ENCODE data around the gene TENM3. TPM values are rescaled to one million over a fixed set of nuclear protein-coding genes. Genes with fewer than 3 reads are reported as not detected.

The TENM3 gene
- polyA plus RNA-seq, 1 of the 3 experiments (the other 2 are of a cell fraction), result 10.4 TPM

- TF ChIP-seq TAF1 (IDR thresholded peaks at IDR 0.05; ENCODE audit: borderline replicate concordance, low read depth, low read length) (no peak), JUND (IDR thresholded peaks at IDR 0.05) (no peak)
Observed at GRCh38 chr4:182809417-182810102, 566.4 kb downstream of the TENM3 start.

GRCh38 chr4:182810103-182810615, 567.0 kb downstream of the TENM3 start:
- ChIA-PET POLR2A (no interaction called here), CTCF (no interaction called here)
- no peaks in the 10 kb centered on the region for H3F3A ChIP-seq (replicated peaks; ENCODE audit: insufficient read depth)
- H2AFZ ChIP-seq (ENCODE audit: low read depth), result no peak overlapping the region
- H3K9me2 ChIP-seq, result no peaks in the 10 kb centered on the region
- H3K9ac ChIP-seq, result no peak overlapping the region
- H3K27me3 ChIP-seq (ENCODE audit: insufficient read depth), result no peaks in the 10 kb centered on the region
- H4K20me1 ChIP-seq (ENCODE audit: insufficient read depth), result no peaks in the 10 kb centered on the region
- TF ChIP-seq MEF2A (IDR thresholded peaks at IDR 0.05; ENCODE audit: borderline replicate concordance, low read depth) (no peak), SMC3 (IDR thresholded peaks at IDR 0.05; ENCODE audit: low read depth, low read length) (no peak; the same call in 1 of the 2 replicates), FOXJ3 (CRISPR knock-in tag; IDR thresholded peaks at IDR 0.05) (no peak), RCOR1 (IDR thresholded peaks at IDR 0.05; ENCODE audit: low read length) (no peak), CHD2 (IDR thresholded peaks at IDR 0.05; ENCODE audit: low read length, partially characterized antibody) (no peak), MXI1 (IDR thresholded peaks at IDR 0.05; ENCODE audit: low read depth, low read length) (no peak), FOXM1 (IDR thresholded peaks at IDR 0.05; ENCODE audit: low read depth) (no peak), RXRA (IDR thresholded peaks at IDR 0.05; ENCODE audit: borderline replicate concordance, low read depth) (no peak), JUND (IDR thresholded peaks at IDR 0.05) (no peak), EZH2phosphoT487 (IDR thresholded peaks at IDR 0.05; ENCODE audit: borderline replicate concordance, low read depth) (no peak), TAF1 (IDR thresholded peaks at IDR 0.05; ENCODE audit: borderline replicate concordance, low read depth, low read length) (no peak), YY1 (IDR thresholded peaks at IDR 0.05; ENCODE audit: low read depth) (no peak), POLR2AphosphoS5 (IDR thresholded peaks at IDR 0.05; ENCODE audit: low read depth, low read length) (no peak), NFIC (IDR thresholded peaks at IDR 0.05; ENCODE audit: borderline replicate concordance) (no peak), NRF1 (IDR thresholded peaks at IDR 0.05; ENCODE audit: low read depth, low read length) (no peak)
- TF ChIP-seq, protein P1, sequence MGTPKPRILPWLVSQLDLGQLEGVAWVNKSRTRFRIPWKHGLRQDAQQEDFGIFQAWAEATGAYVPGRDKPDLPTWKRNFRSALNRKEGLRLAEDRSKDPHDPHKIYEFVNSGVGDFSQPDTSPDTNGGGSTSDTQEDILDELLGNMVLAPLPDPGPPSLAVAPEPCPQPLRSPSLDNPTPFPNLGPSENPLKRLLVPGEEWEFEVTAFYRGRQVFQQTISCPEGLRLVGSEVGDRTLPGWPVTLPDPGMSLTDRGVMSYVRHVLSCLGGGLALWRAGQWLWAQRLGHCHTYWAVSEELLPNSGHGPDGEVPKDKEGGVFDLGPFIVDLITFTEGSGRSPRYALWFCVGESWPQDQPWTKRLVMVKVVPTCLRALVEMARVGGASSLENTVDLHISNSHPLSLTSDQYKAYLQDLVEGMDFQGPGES (IDR thresholded peaks at IDR 0.05; ENCODE audit: low read depth, low read length), result no peak
- TF ChIP-seq, protein P2, sequence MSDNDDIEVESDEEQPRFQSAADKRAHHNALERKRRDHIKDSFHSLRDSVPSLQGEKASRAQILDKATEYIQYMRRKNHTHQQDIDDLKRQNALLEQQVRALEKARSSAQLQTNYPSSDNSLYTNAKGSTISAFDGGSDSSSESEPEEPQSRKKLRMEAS (IDR thresholded peaks at IDR 0.05; ENCODE audit: low read depth), result no peak
- TF ChIP-seq, protein P3, sequence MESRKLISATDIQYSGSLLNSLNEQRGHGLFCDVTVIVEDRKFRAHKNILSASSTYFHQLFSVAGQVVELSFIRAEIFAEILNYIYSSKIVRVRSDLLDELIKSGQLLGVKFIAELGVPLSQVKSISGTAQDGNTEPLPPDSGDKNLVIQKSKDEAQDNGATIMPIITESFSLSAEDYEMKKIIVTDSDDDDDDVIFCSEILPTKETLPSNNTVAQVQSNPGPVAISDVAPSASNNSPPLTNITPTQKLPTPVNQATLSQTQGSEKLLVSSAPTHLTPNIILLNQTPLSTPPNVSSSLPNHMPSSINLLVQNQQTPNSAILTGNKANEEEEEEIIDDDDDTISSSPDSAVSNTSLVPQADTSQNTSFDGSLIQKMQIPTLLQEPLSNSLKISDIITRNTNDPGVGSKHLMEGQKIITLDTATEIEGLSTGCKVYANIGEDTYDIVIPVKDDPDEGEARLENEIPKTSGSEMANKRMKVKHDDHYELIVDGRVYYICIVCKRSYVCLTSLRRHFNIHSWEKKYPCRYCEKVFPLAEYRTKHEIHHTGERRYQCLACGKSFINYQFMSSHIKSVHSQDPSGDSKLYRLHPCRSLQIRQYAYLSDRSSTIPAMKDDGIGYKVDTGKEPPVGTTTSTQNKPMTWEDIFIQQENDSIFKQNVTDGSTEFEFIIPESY (IDR thresholded peaks at IDR 0.05; ENCODE audit: borderline replicate concordance, low read depth), result no peak
- TF ChIP-seq, protein P4, sequence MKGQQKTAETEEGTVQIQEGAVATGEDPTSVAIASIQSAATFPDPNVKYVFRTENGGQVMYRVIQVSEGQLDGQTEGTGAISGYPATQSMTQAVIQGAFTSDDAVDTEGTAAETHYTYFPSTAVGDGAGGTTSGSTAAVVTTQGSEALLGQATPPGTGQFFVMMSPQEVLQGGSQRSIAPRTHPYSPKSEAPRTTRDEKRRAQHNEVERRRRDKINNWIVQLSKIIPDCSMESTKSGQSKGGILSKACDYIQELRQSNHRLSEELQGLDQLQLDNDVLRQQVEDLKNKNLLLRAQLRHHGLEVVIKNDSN (IDR thresholded peaks at IDR 0.05; ENCODE audit: borderline replicate concordance, low read depth), result no peak
- TF ChIP-seq, protein P5, sequence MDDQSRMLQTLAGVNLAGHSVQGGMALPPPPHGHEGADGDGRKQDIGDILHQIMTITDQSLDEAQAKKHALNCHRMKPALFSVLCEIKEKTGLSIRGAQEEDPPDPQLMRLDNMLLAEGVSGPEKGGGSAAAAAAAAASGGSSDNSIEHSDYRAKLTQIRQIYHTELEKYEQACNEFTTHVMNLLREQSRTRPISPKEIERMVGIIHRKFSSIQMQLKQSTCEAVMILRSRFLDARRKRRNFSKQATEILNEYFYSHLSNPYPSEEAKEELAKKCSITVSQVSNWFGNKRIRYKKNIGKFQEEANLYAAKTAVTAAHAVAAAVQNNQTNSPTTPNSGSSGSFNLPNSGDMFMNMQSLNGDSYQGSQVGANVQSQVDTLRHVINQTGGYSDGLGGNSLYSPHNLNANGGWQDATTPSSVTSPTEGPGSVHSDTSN (IDR thresholded peaks at IDR 0.05), result no peak
- H3K27ac ChIP-seq (ENCODE audit: low read depth in 2 of 2, low read length in 1 of 2), result no peak overlapping the region
- H3K9me3 ChIP-seq, result no peaks in the 10 kb centered on the region
- peaks cover 0 to 2% of the 10 kb centered on the region in 2 experiments; a peak in 1 of 4 replicates for H3K4me1 ChIP-seq (ENCODE audit: control insufficient read depth in 1 of 2, insufficient read depth in 2 of 2, low read depth in 1 of 2, low read length in 1 of 2)
- H3K79me2 ChIP-seq (ENCODE audit: insufficient read depth), result no peaks in the 10 kb centered on the region
- DNase-seq, result no peak
- 72% methylated on average over 4 of the region's 4 CpGs for WGBS (ENCODE audit: low lambda C conversion rate)
- no peaks in the 10 kb centered on the region for H3K36me3 ChIP-seq (replicated peaks in 1 of 2; ENCODE audit: control insufficient read depth in 1 of 2, insufficient read depth in 2 of 2, low read length in 1 of 2)
- no peak overlapping the region for H3K4me3 ChIP-seq (ENCODE audit: low read depth in 2 of 2, low read length in 1 of 2)
- no peak overlapping the region for H3K4me2 ChIP-seq

More at GRCh38 chr4:182809417-182810102, 566.4 kb downstream of the TENM3 start:
- Histone ChIP-seq H3K79me2 (ENCODE audit: insufficient read depth) (no peaks in the 10 kb centered on the region), H2AFZ (ENCODE audit: low read depth) (no peak overlapping the region), H3K36me3 (replicated peaks in 1 of 2; ENCODE audit: control insufficient read depth in 1 of 2, insufficient read depth in 2 of 2, low read length in 1 of 2) (no peaks in the 10 kb centered on the region), H3F3A (replicated peaks; ENCODE audit: insufficient read depth) (no peaks in the 10 kb centered on the region), H3K27ac (ENCODE audit: low read depth in 2 of 2, low read length in 1 of 2) (no peak overlapping the region), H3K27me3 (ENCODE audit: insufficient read depth) (no peaks in the 10 kb centered on the region), H4K20me1 (ENCODE audit: insufficient read depth) (no peaks in the 10 kb centered on the region), H3K9me3 (no peaks in the 10 kb centered on the region), H3K4me1 (ENCODE audit: control insufficient read depth in 1 of 2, insufficient read depth in 2 of 2, low read depth in 1 of 2, low read length in 1 of 2) (peaks cover 0 to 2% of the 10 kb centered on the region in 2 experiments; a peak in 1 of 4 replicates), H3K4me3 (ENCODE audit: low read depth in 2 of 2, low read length in 1 of 2) (no peak overlapping the region), H3K9ac (no peak overlapping the region), H3K4me2 (no peak overlapping the region), H3K9me2 (no peaks in the 10 kb centered on the region)
- POLR2A ChIA-PET, result no interaction called here
- CTCF ChIA-PET, result interaction anchor here (1.0 to 1.2 kb wide), 2 partner anchors 11 to 116 kb away, joined by 3 to 5 read pairs; no protein-coding TSS in a partner anchor
- DNase-seq, result no peak
- WGBS (ENCODE audit: low lambda C conversion rate), result 85% methylated on average over 2 of the region's 5 CpGs
